HCT116 (cell line): ENCODE results near the gene LY6G6D. TPM values are rescaled to one million over a fixed set of nuclear protein-coding genes. Genes with fewer than 3 reads are reported as not detected.

Experiments
- ATAC-seq: fragments of 200-7000 bp; cut with Tn5 transposase; 2 replicates; pipeline ENCODE4 v1.9.1; 2020; ENCODE audit warnings: mild to moderate bottlenecking, moderate library complexity
- BruUV-seq: library from RNA; stranded (reverse); fragments of 400-500 nt; replicated peaks from 2 replicates; lab custom pipeline; 2021; lab: Mats Ljungman, UMichigan
- CTCF ChIA-PET: fragments of 300-600 bp; sonication (Branson Sonifier 250); formaldehyde crosslinking; loops from one replicate; lab custom pipeline; 2021; ENCODE audit warnings: antibody characterized with exemption; lab: Charles Lee
- POLR2A ChIA-PET: fragments of 300-600, 350-600 bp; sonication (Branson Sonifier 250); formaldehyde crosslinking; loops from one replicate; lab custom pipeline; 2021; ENCODE audit warnings: antibody characterized with exemption; lab: Charles Lee
- RAD21 ChIA-PET, 2 experiments: fragments of 300-600 bp; sonication (Branson Sonifier 250); formaldehyde crosslinking; loops; one replicate each; lab custom pipeline; 2023; ENCODE audit warnings: low total read pairs in 2 of 2; ENCODE audit not compliant: uncharacterized antibody in 2 of 2, unreplicated experiment in 2 of 2, low non-redundant PET in 1 of 2; lab: Charles Lee
- DNase-seq: peaks from one replicate; pipeline ENCODE4 v3.0.0-alpha.2; 2010; ENCODE audit warnings: low read depth, low spot score
- H2AFZ ChIP-seq: fragments of 200-600 bp; shearing (Covaris generic), sonication (generic); 2 replicates; pipeline ENCODE4 v1.6.1; 2017; ENCODE audit warnings: low read depth, mixed run types, mixed read lengths, antibody characterized with exemption, low read length; ENCODE audit not compliant: poor library complexity, severe bottlenecking
- H3K27ac ChIP-seq: 2 replicates; pipeline ENCODE4 v1.5.1; 2012; ENCODE audit warnings: low read depth, low read length
- H3K27me3 ChIP-seq: fragments of 200-600 bp; sonication (generic); 2 replicates; pipeline ENCODE4 v1.6.1; 2016; ENCODE audit warnings: mixed run types, low read length, mixed read lengths; ENCODE audit not compliant: insufficient read depth
- H3K36me3 ChIP-seq, 2 experiments: fragments of 200-500 bp in 1 of 2; fragments of 200-600 bp in 1 of 2; sonication (Bioruptor generic) in 1 of 2; sonication (generic) in 1 of 2; 2 replicates each; pipeline versions ENCODE4 v1.5.1 to v1.6.1; 2014 to 2016; ENCODE audit warnings: low read length in 2 of 2, inconsistent platforms in 1 of 2, mixed read lengths in 1 of 2, mixed run types in 1 of 2; ENCODE audit not compliant: insufficient read depth in 2 of 2, control insufficient read depth in 1 of 2
- H3K4me1 ChIP-seq, 2 experiments: fragments of 200-600 bp in 1 of 2; sonication (generic) in 1 of 2; 2 replicates each; pipeline versions ENCODE4 v1.5.1 to v1.6.1; 2012 to 2017; ENCODE audit warnings: low read length in 2 of 2, inconsistent platforms in 1 of 2, mild to moderate bottlenecking in 1 of 2, mixed read lengths in 1 of 2, mixed run types in 1 of 2, moderate library complexity in 1 of 2; ENCODE audit not compliant: insufficient read depth in 2 of 2, control insufficient read depth in 1 of 2
- H3K4me2 ChIP-seq: fragments of 200-600 bp; sonication (generic); 2 replicates; pipeline ENCODE4 v1.6.1; 2017; ENCODE audit warnings: mixed run types, low read length, mixed read lengths
- H3K4me3 ChIP-seq, 2 experiments: fragments of 200-600 bp in 1 of 2; sonication (generic) in 1 of 2; replicated peaks in 1 of 2; 2 replicates each; pipeline ENCODE4 v1.5.1; 2011 to 2016; ENCODE audit warnings: low read length in 2 of 2, control low read depth in 1 of 2, low read depth in 1 of 2, mild to moderate bottlenecking in 1 of 2, mixed read lengths in 1 of 2, mixed run types in 1 of 2
- H3K79me2 ChIP-seq: fragments of 200-600 bp; sonication (generic); 2 replicates; pipeline ENCODE4 v1.6.1; 2017; ENCODE audit warnings: mild to moderate bottlenecking, mixed run types, low read length, moderate library complexity, mixed read lengths; ENCODE audit not compliant: insufficient read depth
- H3K9ac ChIP-seq: fragments of 200-600 bp; sonication (generic); 2 replicates; pipeline ENCODE4 v1.6.1; 2016; ENCODE audit warnings: low read length, mixed read lengths
- H3K9me2 ChIP-seq: fragments of 200-600 bp; sonication (generic), shearing (Covaris generic); 2 replicates; pipeline ENCODE4 v1.6.1; 2017; ENCODE audit warnings: mixed run types, mild to moderate bottlenecking, moderate library complexity; ENCODE audit not compliant: insufficient read depth
- H3K9me3 ChIP-seq, 2 experiments: fragments of 200-500 bp in 1 of 2; fragments of 200-600 bp in 1 of 2; sonication (Bioruptor generic) in 1 of 2; sonication (generic) in 1 of 2; 2 replicates each; pipeline ENCODE4 v1.6.1; 2014 to 2017; ENCODE audit warnings: low read length in 2 of 2, mixed read lengths in 2 of 2, inconsistent platforms in 1 of 2, low read depth in 1 of 2, mild to moderate bottlenecking in 1 of 2, mixed run types in 1 of 2, moderate library complexity in 1 of 2; ENCODE audit not compliant: control insufficient read depth in 1 of 2, insufficient read depth in 1 of 2
- H4K20me1 ChIP-seq: fragments of 200-600 bp; sonication (generic), shearing (Covaris generic); 2 replicates; pipeline ENCODE4 v1.6.1; 2017; ENCODE audit warnings: mixed run types, mild to moderate bottlenecking, moderate library complexity; ENCODE audit not compliant: insufficient read depth
- ATF3 ChIP-seq: IDR thresholded peaks from 2 replicates; pipeline ENCODE4 v1.6.1; 2012
- CEBPB ChIP-seq: IDR thresholded peaks from 2 replicates; pipeline ENCODE4 v1.6.1; 2012; ENCODE audit warnings: low read depth
- CTCF ChIP-seq, 3 experiments: fragments of 200-600 bp in 1 of 3; sonication (generic) in 1 of 3; IDR thresholded peaks in 2 of 3; conservative IDR thresholded peaks in 1 of 3; 2 replicates each; pipeline ENCODE4 v1.5.1; 2012 to 2017; ENCODE audit warnings: low read depth in 2 of 3, low read length in 2 of 3, antibody characterized with exemption in 1 of 3, borderline replicate concordance in 1 of 3, control low read depth in 1 of 3, mild to moderate bottlenecking in 1 of 3, mixed read lengths in 1 of 3, mixed run types in 1 of 3, moderate library complexity in 1 of 3; ENCODE audit not compliant: insufficient read depth in 1 of 3
- ELF1 ChIP-seq: IDR thresholded peaks from 2 replicates; pipeline ENCODE4 v1.6.1; 2012; ENCODE audit warnings: low read depth, borderline replicate concordance
- EZH2 ChIP-seq: fragments of 200-600 bp; sonication (generic); IDR thresholded peaks from 2 replicates; pipeline ENCODE4 v1.6.1; 2017; ENCODE audit warnings: antibody characterized with exemption, mixed run types
- EZH2phosphoT487 ChIP-seq: fragments of 200-600 bp; IDR thresholded peaks from 2 replicates; pipeline ENCODE4 v1.6.1; 2018; ENCODE audit warnings: antibody characterized with exemption, borderline replicate concordance
- FOSL1 ChIP-seq: IDR thresholded peaks from 2 replicates; pipeline ENCODE4 v1.6.1; 2012; ENCODE audit warnings: low read depth
- POLR2A ChIP-seq: IDR thresholded peaks from 2 replicates; pipeline ENCODE4 v1.7.0; 2011; ENCODE audit warnings: borderline replicate concordance; ENCODE audit not compliant: insufficient read depth, insufficient read length; ENCODE audit errors: extremely low read depth
- POLR2AphosphoS5 ChIP-seq: IDR thresholded peaks from 2 replicates; pipeline ENCODE4 v1.6.1; 2011; ENCODE audit warnings: mild to moderate bottlenecking, low read depth, low read length, moderate library complexity
- REST ChIP-seq: IDR thresholded peaks from 2 replicates; pipeline ENCODE4 v1.6.1; 2012; ENCODE audit warnings: low read depth
- ZNF274 ChIP-seq: fragments of 200-500 bp; sonication (Bioruptor generic); IDR thresholded peaks from 2 replicates; pipeline ENCODE4 v1.6.1; 2014; ENCODE audit warnings: mild to moderate bottlenecking, low read depth, low read length, inconsistent platforms
- intact Hi-C: fragments of 100-400 bp; cut with micrococcal nuclease; formaldehyde crosslinking; loops from 2 replicates; pipeline ENCODE4 v1.10.0; 2022
- total RNA-seq: library from RNA; stranded (reverse); gene quantifications from one replicate; pipeline ENCODE4 v1.2.1, GENCODE V29; 2021; ENCODE audit not compliant: unreplicated experiment

The LY6G6D gene
- total RNA-seq, 1 experiment from 2014 or later: not detected

- Histone ChIP-seq H4K20me1 (no peaks in the 10 kb centered on the region), H3K9me3 (no peaks in the 10 kb centered on the region), H3K4me3 (0 out of 4 replicates have a peak overlapping the region, but pooled peaks of 1 of the 2 experiments have one; percentile 14), H3K27me3 (no peaks in the 10 kb centered on the region), H3K36me3 (no peaks in the 10 kb centered on the region), H3K27ac (peak overlapping the region; percentile 36; the same call in 1 of the 2 replicates), H3K4me1 (peaks cover 35 to 49% of the 10 kb centered on the region in 2 experiments), H3K4me2 (peak overlapping the region; percentile 68), H2AFZ (no peak overlapping the region), H3K9me2 (no peaks in the 10 kb centered on the region), H3K79me2 (no peaks in the 10 kb centered on the region), H3K9ac (no peak overlapping the region)
- ChIA-PET CTCF (no interaction called here), POLR2A (no interaction called here), RAD21 (no interaction called here)
- no TSS peak for BruUV-seq
- no peak for TF ChIP-seq ZNF274
- TF ChIP-seq CEBPB: no peak
- no peak for TF ChIP-seq ELF1
- TF ChIP-seq POLR2A: no peak
- no peak for TF ChIP-seq CTCF (IDR thresholded peaks at IDR 0.05 in 2 of 3, conservative IDR thresholded peaks at IDR 0.05 in 1 of 3; ENCODE audit: borderline replicate concordance in 1 of 3, insufficient read depth in 1 of 3, low read depth in 2 of 3, low read length in 2 of 3)
- no peak for TF ChIP-seq POLR2AphosphoS5
- TF ChIP-seq EZH2phosphoT487: no peak
- TF ChIP-seq ATF3: no peak
- no peak for TF ChIP-seq EZH2
- no peak for TF ChIP-seq FOSL1
- TF ChIP-seq REST: no peak
- peak; percentile 5; the same call in 1 of the 2 replicates for ATAC-seq
- DNase-seq: no peak
- intact Hi-C loops: no loop called here
Measured at GRCh38 chr6:31719001-31719400, 3.9 kb downstream of the LY6G6D start.
